ENCODE data around the gene EVA1C. TPM values are rescaled to one million over a fixed set of nuclear protein-coding genes. Genes with fewer than 3 reads are reported as not detected.

Gene EVA1C
- polyA plus RNA-seq, 1 experiment, result 5.7 TPM

GRCh38 chr21:32544697-32545096 is 132.2 kb downstream of the EVA1C start:
- CTCF ChIA-PET, result no interaction called here
- Histone ChIP-seq H3K4me3 (ENCODE audit: low read depth, low read length) (no peak overlapping the region), H3K27me3 (ENCODE audit: control insufficient read depth, insufficient read depth, low read length) (no peaks in the 10 kb centered on the region), H3K9me3 (ENCODE audit: control insufficient read depth, insufficient read depth, low read length) (no peaks in the 10 kb centered on the region; the same call in 1 of the 2 replicates), H3K27ac (ENCODE audit: low read depth, low read length) (no peak overlapping the region)
- no peak for DNase-seq (ENCODE audit: low read depth, low spot score)
- TF ChIP-seq CTCF (IDR thresholded peaks at IDR 0.05; ENCODE audit: low read depth, low read length), result no peak
- POLR2A ChIA-PET, result no interaction called here

- POLR2A ChIA-PET, result no interaction called here
- Histone ChIP-seq H3K9me3 (ENCODE audit: control insufficient read depth, insufficient read depth, low read length) (no peaks in the 10 kb centered on the region), H3K27ac (ENCODE audit: low read depth, low read length) (no peak overlapping the region), H3K27me3 (ENCODE audit: control insufficient read depth, insufficient read depth, low read length) (no peaks in the 10 kb centered on the region), H3K4me3 (ENCODE audit: low read depth, low read length) (no peak overlapping the region)
- CTCF ChIA-PET, result no interaction called here
- no peak for DNase-seq (ENCODE audit: low read depth, low spot score)
- TF ChIP-seq CTCF (IDR thresholded peaks at IDR 0.05; ENCODE audit: low read depth, low read length), result no peak
Observed at GRCh38 chr21:32545948-32546441, 133.5 kb downstream of the EVA1C start.

GRCh38 chr21:32547018-32547417 is 134.5 kb downstream of the EVA1C start:
- Histone ChIP-seq H3K27me3 (ENCODE audit: control insufficient read depth, insufficient read depth, low read length) (no peaks in the 10 kb centered on the region), H3K9me3 (ENCODE audit: control insufficient read depth, insufficient read depth, low read length) (no peaks in the 10 kb centered on the region), H3K4me3 (ENCODE audit: low read depth, low read length) (no peak overlapping the region), H3K27ac (ENCODE audit: low read depth, low read length) (no peak overlapping the region)
- no peak for TF ChIP-seq CTCF (IDR thresholded peaks at IDR 0.05; ENCODE audit: low read depth, low read length)
- POLR2A ChIA-PET, result no interaction called here
- CTCF ChIA-PET, result no interaction called here
- DNase-seq (ENCODE audit: low read depth, low spot score), result no peak

- ChIA-PET CTCF (no interaction called here), POLR2A (no interaction called here)
- no peak overlapping the region for H3K27ac ChIP-seq (ENCODE audit: low read depth, low read length)
- H3K27me3 ChIP-seq (ENCODE audit: control insufficient read depth, insufficient read depth, low read length), result no peaks in the 10 kb centered on the region
- DNase-seq (ENCODE audit: low read depth, low spot score), result no peak
- H3K9me3 ChIP-seq (ENCODE audit: control insufficient read depth, insufficient read depth, low read length), result no peaks in the 10 kb centered on the region
- no peak overlapping the region for H3K4me3 ChIP-seq (ENCODE audit: low read depth, low read length)
- TF ChIP-seq CTCF (IDR thresholded peaks at IDR 0.05; ENCODE audit: low read depth, low read length), result no peak
Observed at GRCh38 chr21:32548978-32549377, 136.5 kb downstream of the EVA1C start.

GRCh38 chr21:32549440-32549839 is 136.9 kb downstream of the EVA1C start:
- Histone ChIP-seq H3K27me3 (ENCODE audit: control insufficient read depth, insufficient read depth, low read length) (no peaks in the 10 kb centered on the region), H3K27ac (ENCODE audit: low read depth, low read length) (no peak overlapping the region), H3K4me3 (ENCODE audit: low read depth, low read length) (no peak overlapping the region), H3K9me3 (ENCODE audit: control insufficient read depth, insufficient read depth, low read length) (no peaks in the 10 kb centered on the region)
- POLR2A ChIA-PET, result no interaction called here
- TF ChIP-seq CTCF (IDR thresholded peaks at IDR 0.05; ENCODE audit: low read depth, low read length), result no peak
- CTCF ChIA-PET, result no interaction called here
- DNase-seq (ENCODE audit: low read depth, low spot score), result no peak
